ENCODE measurements around the gene C6orf89. TPM values are rescaled to one million over a fixed set of nuclear protein-coding genes. Genes with fewer than 3 reads are reported as not detected.
A peak's percentile ranks its signal among the peaks of the same experiment; 100 is the strongest.

Gene C6orf89
- total and polyA plus RNA-seq, 2 experiments from 2014 or later, result 73.8 to 84.0 TPM

DNA sequence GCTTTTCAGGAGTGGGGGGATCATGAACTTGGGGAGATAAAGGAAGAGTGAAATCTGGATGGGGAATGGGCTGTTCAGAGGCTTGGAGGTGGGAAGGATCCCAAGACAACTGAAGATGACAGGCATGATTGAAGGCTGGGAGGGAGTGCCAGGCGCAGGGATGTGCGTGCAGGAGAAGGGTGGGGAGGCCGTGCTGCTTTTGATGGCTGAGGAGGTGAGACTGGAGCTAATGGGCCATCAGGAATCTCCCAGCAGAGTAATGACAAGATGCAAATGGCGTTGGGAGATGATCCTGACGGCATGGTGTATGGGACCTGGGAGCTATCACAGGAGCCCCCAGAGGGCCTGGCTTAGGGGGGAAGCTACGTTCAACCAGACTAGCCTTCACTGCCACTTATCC lies 48.1 kb upstream of the C6orf89 start:
- Histone ChIP-seq H3K79me2 (ENCODE audit: insufficient read depth) (no peaks in the 10 kb centered on the region), H3K9ac (no peak overlapping the region), H3K4me2 (ENCODE audit: unreplicated experiment) (no peak overlapping the region), H4K20me1 (ENCODE audit: insufficient read depth) (no peaks in the 10 kb centered on the region), H3F3A (ENCODE audit: insufficient read depth) (peaks cover 6% of the 10 kb centered on the region; the same call in 1 of the 2 replicates), H3K9me2 (ENCODE audit: insufficient read depth) (no peaks in the 10 kb centered on the region), H3K27me3 (replicated peaks; ENCODE audit: insufficient read depth) (no peaks in the 10 kb centered on the region), H3K36me3 (ENCODE audit: low read depth) (no peaks in the 10 kb centered on the region), H2AFZ (no peak overlapping the region), H3K4me1 (ENCODE audit: insufficient read depth) (no peaks in the 10 kb centered on the region), H3K27ac (no peak overlapping the region), H3K9me3 (ENCODE audit: low read depth) (no peaks in the 10 kb centered on the region), H3K4me3 (no peak overlapping the region)
- no peak for DNase-seq
- TF ChIP-seq EZH2phosphoT487 (IDR thresholded peaks at IDR 0.05; ENCODE audit: insufficient read depth, low read depth) (no peak), EZH2 (IDR thresholded peaks at IDR 0.05; ENCODE audit: insufficient read depth, poor library complexity, severe bottlenecking) (no peak)
- 99 to 100% methylated on average over 6 of the region's 6 CpGs for WGBS, 2 experiments (ENCODE audit: low coverage in 1 of 2, low lambda C conversion rate in 2 of 2, missing lambda C conversion rate in 2 of 2)
- in situ Hi-C loops (cut with MboI), result no loop called here

- 28 to 49% methylated on average over 27 to 57 of the region's 57 CpGs for WGBS, 2 experiments (ENCODE audit: low coverage in 1 of 2, low lambda C conversion rate in 2 of 2, missing lambda C conversion rate in 2 of 2)
- peak; percentile 40 for DNase-seq
- no peaks in the 10 kb centered on the region for H3K9me3 ChIP-seq (ENCODE audit: low read depth)
- peak within 1 kb of the TSS; percentile 53 for H3K9ac ChIP-seq
- in situ Hi-C loops (cut with MboI), result no loop called here
- TF ChIP-seq EZH2 (IDR thresholded peaks at IDR 0.05; ENCODE audit: insufficient read depth, poor library complexity, severe bottlenecking), result no peak
- no peak for TF ChIP-seq EZH2phosphoT487 (IDR thresholded peaks at IDR 0.05; ENCODE audit: insufficient read depth, low read depth)
- H4K20me1 ChIP-seq (ENCODE audit: insufficient read depth), result no peaks in the 10 kb centered on the region
- no peaks in the 10 kb centered on the region for H3K79me2 ChIP-seq (ENCODE audit: insufficient read depth)
- H3F3A ChIP-seq (ENCODE audit: insufficient read depth), result peaks cover 6% of the 10 kb centered on the region; the same call in 1 of the 2 replicates
- H3K27ac ChIP-seq, result no peak within 1 kb of the TSS
- H3K27me3 ChIP-seq (replicated peaks; ENCODE audit: insufficient read depth), result no peaks in the 10 kb centered on the region
- no peaks in the 10 kb centered on the region for H3K9me2 ChIP-seq (ENCODE audit: insufficient read depth)
- peak within 1 kb of the TSS; percentile 62 for H3K4me3 ChIP-seq
- peak within 1 kb of the TSS; percentile 71 for H3K4me2 ChIP-seq (ENCODE audit: unreplicated experiment)
- H2AFZ ChIP-seq, result peak within 1 kb of the TSS; percentile 56
- H3K36me3 ChIP-seq (ENCODE audit: low read depth), result no peaks in the 10 kb centered on the region
- no peaks in the 10 kb centered on the region for H3K4me1 ChIP-seq (ENCODE audit: insufficient read depth)
These were observed 46.6 kb upstream of the C6orf89 start, which contains the start of gene CPNE5 for GRCh38 chr6:36838896-36839748. Gene CPNE5 (minus strand): TSS chr6:36839444. CDS start chr6:36839377, 67 bp downstream.

- Histone ChIP-seq H3K79me2 (ENCODE audit: insufficient read depth) (no peaks in the 10 kb centered on the region), H3K27me3 (replicated peaks; ENCODE audit: insufficient read depth) (no peaks in the 10 kb centered on the region), H2AFZ (peak overlapping the region; percentile 56), H3F3A (ENCODE audit: insufficient read depth) (peaks cover 6% of the 10 kb centered on the region; the same call in 1 of the 2 replicates), H3K9me2 (ENCODE audit: insufficient read depth) (no peaks in the 10 kb centered on the region), H3K27ac (no peak overlapping the region), H3K9ac (peak overlapping the region; percentile 53), H4K20me1 (ENCODE audit: insufficient read depth) (no peaks in the 10 kb centered on the region), H3K4me3 (peak overlapping the region; percentile 62), H3K4me2 (ENCODE audit: unreplicated experiment) (peak overlapping the region; percentile 71), H3K9me3 (ENCODE audit: low read depth) (no peaks in the 10 kb centered on the region), H3K4me1 (ENCODE audit: insufficient read depth) (no peaks in the 10 kb centered on the region), H3K36me3 (ENCODE audit: low read depth) (no peaks in the 10 kb centered on the region)
- in situ Hi-C loops (cut with MboI), result no loop called here
- 0 to 1% methylated on average over 7 to 54 of the region's 70 CpGs for WGBS, 2 experiments (ENCODE audit: low coverage in 1 of 2, low lambda C conversion rate in 2 of 2, missing lambda C conversion rate in 2 of 2)
- TF ChIP-seq EZH2 (IDR thresholded peaks at IDR 0.05; ENCODE audit: insufficient read depth, poor library complexity, severe bottlenecking) (no peak), EZH2phosphoT487 (IDR thresholded peaks at IDR 0.05; ENCODE audit: insufficient read depth, low read depth) (no peak)
- DNase-seq, result peak; percentile 67
These were observed 45.9 kb upstream of the C6orf89 start for GRCh38 chr6:36839749-36840431.
